GM21619 (cell line): ENCODE results near the gene BLOC1S3.

Experiments used
- ATAC-seq: cut with Tn5 transposase; IDR thresholded peaks from one replicate; pipeline ENCODE4 v1.9.1; 2021; ENCODE audit not compliant: unreplicated experiment

The BLOC1S3 gene

DNA sequence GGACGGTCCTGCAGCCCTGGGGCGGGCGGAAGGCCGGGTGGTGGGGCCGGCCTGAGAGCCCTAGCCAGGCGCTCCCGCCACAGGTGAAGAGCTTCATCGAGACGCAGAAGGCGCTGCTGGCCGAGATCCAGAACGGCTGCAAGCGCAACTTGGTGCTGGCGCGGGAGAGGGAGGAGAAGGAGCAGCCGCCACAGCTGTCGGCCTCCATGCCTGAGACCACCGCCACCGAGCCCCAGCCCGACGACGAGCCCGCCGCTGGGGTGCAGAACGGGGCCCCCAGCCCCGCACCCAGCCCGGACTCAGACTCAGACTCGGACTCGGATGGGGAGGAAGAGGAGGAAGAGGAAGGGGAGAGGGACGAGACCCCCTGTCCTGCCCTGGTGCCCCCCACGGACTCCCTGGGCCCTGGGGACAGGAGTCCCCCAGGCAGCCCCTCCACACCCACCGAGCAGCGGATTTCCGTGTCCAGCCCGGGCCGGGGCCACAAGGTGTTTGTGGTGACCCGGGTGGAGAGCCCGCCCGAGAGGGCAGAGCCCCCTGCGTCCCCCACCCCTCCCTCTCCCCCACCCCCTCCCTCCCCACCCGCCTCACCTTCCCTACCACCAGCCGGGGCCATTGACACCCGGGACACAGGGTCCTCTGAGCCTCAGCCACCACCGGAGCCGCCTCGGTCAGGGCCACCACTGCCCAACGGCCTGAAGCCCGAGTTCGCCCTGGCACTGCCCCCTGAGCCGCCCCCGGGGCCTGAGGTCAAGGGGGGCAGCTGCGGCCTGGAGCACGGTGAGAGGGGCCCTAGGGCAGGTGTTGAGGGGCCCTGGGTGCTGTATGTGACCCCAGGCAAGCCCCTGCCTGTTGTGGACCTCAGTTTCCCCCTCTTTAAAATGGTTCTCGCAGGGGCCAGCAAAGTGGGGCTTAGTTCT lies 33.1 kb upstream of the BLOC1S3 start:
- no peak for ATAC-seq

DNA sequence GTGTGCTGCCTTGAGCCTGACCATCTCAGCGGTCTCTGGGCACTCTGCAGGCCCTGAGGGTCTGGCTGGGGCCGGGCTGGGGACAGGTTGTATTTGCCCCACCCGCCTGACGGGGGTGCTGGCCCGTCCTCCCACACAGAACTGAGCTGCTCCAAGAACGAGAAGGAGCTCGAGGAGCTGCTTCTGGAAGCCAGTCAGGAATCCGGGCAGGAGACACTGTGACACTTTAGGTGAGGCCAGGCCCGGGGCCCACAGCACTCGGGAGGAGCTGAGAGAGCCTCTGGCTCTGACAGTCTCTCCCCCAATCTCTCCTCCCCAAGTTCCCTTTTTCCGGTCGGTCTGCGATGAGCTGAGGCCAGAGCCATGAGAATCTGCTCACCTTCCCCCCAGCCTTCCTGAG lies 32.3 kb upstream of the BLOC1S3 start:
- ATAC-seq, result no peak

DNA sequence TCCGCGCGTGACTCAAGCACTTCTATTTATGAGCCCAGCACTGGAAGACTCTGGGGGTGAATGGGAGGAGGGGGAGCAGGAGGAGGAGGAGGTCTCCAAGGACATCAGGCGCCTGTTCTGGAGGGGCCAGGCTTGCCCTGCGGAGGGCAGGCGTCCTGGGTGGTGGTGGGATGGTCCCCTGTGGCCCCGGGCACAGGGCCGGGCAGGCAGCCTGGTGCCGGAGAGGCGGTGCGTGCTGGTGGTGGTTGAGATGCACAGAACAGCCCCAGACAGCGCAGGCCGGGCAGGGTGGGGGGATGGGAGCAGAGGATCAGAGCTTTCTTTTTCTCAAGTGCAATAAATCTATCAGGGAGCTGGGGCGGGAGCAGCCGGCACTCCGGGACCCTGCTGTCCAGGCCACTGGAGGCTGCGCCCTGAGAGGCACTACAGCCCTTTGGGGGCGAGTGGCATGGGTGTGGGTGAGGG lies 31.8 kb upstream of the BLOC1S3 start:
- no peak for ATAC-seq

DNA sequence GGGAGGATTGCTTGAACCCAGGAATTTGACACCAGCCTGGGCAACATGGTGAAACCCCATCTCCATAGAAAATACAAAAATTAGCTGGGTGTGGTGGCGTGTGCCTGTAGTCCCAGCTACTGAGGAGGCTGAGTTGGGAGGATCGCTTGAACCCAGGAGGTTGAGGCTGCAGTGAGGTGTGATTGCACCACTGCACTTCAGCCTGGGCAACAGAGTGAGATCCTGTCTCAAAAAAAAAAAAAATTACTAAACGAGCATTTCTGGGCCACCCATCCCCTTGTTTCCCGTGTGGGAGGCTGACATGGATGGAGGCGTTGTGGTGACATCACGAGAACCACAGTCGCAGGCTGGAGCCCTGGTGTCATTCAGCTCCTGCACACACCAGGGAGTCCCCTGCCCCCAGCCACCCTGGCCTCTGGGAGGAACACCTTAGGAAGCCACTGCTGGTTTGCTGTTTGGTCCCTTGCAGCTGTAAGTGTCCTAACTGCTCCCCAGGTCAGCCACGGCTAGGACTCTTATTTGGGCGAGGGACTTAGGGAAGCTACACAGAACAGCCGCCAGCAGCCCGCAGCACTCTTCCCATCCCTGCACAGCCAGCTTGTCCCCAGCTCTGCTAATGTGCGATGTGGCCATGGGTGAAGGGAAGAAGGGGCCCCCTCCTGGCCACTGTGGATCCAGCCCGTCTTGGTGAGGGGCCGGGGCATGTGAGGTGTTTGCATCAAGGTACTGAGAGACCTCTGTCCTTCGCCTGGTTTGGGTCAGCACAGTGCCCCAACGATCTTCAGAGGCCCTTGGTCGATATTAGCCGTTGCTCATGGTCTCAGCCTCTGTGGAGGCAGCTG lies 30.5 kb upstream of the BLOC1S3 start:
- no peak for ATAC-seq

DNA sequence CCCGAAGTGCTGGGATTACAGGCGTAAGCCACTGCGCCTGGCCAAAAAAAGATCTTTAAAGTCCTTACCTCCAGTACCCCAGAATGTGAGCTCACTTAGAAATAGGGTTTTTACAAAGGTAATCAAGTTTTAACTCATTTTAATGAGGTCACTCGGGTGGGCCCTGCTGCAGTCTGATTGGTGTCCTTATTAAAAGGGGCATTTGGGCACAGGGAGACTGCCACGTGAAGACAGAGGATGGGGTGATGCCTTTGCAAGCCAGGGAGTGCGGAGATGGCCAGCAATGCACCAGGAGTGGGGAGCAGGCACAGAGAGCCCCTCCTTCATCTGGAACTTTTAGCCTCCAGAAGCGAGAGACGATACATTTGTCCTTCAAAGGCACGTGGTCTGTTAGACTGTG lies 29.5 kb upstream of the BLOC1S3 start:
- no peak for ATAC-seq

DNA sequence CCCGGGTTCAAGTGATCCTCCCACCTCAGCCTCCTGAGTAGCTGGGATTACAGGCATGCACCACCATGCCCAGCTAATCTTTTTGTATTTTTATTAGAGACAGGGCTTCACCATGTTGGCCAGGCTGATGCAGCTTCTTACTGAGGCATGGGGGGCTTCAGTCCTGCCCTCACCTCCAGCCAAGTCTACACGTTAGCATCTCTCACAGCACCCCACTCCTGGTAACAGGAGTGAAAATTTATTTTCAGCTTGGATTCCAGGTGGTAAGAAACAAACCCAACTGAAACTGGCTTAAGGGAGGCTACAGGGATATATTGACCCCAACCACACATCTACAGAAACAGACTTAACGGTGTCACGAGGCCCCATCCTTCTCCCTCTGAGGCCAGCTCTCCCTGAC lies 28.4 kb upstream of the BLOC1S3 start:
- ATAC-seq, result no peak

DNA sequence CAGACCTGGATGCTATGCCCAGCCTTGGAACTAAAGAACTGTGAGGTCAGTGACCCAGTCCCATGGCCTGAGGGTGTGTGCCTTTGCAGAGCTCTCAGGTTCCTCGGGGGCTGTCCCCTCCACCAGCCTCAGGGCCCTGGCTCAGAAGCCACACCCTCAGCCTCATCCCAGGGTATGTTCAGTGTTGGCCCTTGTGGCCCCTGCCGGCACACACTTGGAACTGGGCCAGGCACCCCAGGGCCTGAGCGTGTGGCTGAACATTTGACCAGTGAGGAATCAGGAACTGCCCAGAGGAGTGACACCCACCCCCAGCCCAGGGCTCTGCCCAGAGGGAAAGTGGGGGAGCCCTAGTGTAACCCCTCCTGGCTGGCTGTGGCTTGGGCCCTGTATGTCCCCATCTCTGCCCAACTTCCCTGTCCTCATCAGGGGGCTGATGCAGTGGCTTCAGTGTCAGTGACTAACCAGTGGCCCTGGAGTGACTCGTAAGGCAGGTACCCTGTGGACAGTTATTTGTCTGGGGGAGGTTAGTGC lies 27.8 kb upstream of the BLOC1S3 start:
- ATAC-seq, result no peak

DNA sequence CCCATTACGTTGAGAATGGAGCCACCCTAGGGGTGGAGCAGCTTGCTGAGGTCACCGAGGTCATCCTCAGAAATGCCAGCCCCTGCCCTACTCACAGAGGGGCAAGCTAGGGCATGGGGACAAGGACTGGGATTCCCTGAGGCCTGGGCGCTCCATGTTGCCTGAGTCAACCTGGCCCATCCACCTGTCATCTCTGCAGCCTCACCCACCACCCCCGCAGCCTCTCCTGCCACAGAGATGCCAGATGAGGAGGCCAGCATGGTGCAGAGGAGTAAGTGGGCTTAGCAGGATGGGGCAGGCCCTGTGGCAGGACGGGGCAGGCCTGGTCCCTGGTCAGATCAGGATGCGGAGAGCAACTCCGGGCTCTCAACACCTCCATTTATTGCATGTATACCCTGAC lies 27.3 kb upstream of the BLOC1S3 start:
- no peak for ATAC-seq

DNA sequence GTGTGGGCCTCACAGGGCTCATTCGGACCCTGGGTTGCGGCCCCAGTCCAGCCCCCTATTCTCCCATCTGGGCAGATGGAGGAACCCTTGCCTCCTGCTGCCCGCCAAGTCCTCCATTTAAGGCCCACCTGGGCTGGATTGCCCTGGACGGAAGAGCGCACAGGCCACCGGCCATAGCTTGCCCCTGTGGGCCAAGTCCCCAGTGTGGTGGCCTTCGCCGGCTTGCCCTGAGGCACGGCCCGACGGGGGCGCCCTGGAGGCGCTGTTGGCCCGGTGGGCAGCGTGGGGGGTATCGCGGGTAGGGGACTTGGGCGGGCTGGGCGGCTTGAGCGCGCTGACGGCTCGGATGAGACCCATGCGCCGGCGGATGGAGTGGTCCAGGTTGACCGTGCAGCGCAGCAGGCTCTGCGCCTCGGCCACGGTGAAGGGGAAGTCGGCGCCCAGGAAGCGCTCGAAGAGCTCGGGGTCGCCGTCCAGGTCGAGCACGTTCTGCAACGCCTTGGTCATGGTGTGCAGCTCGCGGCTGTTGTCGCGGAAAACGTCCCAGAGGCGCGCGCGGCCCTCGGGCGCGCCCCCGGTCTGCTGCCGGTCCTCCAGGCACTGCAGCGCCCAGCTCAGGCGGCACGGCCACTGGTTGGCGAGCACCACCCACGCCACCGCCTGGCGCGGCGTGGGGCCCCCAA lies 26.6 kb upstream of the BLOC1S3 start:
- ATAC-seq, result no peak

DNA sequence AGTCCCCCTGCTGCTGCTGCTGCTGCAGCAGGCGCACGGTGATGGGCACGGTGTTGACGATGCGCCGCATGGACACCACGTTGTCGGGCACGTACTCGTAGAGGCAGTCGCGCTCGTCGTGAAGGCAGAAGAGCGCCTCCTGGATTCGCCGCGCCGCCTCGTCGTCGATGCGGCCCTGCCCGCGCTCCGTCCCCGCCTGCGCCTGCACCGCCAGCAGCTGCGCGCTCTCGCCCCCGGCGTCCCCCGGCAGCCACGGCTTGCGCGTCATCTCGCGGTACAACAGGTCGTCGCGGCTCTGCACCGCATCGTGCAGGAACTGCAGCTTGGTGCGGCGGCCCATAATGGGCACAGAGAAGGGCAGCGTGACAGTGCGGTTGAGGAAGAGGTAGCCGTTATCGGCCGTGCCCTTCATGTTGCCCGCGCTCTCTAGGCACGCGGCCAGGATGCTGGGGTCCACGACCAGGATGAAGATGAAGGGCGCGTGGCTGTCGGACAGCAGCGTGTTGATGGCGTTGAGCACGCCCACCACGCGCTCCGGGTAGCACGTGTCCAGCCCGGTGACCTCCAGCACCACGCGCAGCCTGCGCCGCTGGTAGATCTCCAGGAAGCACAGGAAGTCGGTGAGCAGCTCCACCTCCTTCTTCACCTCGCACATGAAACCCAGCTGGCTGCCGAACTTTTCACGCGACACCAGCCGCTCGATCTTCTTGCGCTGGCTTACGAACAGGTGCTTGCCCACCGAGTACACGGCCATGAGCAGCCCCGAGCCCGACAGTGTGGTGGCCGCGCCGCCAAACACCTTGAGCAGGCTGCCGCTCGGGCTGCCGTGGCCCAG lies 25.9 kb upstream of the BLOC1S3 start:
- ATAC-seq, result no peak

DNA sequence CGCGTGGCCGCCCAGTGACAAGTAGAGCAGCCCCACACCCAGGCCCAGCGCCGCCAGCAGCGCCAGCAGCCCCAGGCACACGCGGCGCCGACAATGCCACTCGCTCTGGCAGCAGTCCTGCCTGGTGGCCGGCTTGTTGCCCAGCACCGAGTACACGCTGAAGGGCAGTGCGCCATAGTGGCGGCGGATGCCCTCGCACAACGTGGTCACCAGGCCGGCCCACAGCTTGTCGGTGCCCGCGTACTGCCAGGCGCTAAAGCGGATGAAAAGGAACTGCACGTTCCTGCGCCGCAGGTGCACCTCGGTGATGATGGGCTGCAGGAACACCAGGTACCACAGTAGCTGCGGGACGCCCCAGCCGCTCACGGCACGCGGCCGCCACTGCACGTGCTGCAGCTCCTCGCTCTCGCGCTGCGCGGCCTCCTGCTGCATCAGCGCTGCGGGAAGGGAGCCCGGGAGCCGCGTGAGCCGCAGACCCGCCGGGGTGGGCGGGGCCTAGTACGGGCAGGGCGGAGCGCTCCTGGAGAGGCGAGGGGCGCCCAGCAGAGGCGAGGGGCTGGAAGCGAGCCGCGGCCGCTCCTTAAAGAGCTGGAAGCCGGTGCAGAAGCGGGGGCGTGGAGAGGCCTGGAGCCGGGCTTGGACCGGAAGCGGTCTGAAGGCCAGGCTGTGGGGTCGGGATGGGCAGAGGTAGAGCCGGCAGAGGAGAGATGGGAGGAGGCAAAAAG lies 25.1 kb upstream of the BLOC1S3 start:
- ATAC-seq, result no peak

DNA sequence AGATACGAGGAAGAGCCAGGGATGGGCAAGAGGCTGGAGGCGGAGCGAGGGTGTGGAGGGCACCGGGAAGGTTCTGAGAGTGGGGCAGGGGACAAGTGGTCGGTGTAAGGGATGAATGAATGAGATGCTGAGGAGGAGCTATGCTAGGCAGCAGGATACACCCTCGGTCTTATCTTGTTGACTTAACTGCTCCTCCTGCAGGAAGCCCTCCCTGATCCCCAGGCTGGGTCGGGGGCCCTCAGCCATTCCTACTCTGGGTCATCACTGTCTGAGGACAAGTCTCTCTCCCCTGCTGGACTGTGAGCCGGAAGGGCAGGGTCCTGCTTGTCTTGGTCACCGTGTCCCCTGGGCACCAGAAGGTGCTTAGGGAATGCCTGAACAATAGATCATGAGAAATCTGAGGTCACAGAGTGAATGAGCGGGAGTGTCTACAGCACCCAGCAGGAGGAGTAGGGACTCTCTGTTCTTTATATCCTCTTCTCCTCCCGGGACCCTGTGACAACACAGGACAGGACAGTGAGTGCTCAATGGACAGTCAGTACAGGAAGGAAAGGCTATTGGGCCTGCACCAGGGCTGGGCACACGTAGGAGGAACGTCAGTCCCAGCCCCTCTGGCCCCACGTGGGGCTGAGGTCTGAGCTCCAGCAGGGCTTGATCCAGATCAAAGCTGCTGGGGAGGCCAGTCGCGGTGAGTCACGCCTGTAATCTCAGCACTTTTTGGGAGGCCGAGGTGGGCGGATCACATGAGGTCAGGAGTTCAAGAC lies 24.3 kb upstream of the BLOC1S3 start:
- ATAC-seq, result no peak

DNA sequence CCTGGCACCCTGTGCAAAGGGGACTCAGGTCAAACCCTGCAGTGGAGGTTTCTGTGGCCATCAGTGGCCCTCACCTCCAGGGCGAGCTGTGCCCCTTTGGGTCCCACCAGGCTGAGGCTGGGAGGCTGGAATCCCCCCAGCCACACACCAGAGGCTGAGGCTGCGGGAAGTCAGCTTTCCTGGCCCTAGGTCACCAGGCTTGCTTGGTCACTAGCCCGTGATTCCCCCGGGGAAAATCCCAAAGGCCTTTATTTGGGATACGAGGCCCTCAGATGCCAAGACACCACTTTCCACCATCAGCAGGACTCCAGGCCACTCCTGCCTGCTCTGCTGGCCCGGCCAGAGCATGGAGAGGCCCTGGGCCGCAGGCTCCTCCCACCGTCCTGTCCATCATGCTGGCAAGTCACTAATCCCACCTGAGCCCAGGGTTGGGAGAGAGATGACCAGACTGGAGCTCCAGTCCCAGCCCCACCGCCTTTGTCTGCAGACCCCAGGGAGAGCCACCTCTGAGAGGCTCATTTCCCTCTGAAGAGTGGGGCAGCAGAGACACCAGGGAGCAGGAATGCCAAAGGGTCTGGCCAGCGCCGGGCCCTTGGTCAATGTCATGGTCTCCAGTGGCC lies 22.5 kb upstream of the BLOC1S3 start:
- no peak for ATAC-seq

DNA sequence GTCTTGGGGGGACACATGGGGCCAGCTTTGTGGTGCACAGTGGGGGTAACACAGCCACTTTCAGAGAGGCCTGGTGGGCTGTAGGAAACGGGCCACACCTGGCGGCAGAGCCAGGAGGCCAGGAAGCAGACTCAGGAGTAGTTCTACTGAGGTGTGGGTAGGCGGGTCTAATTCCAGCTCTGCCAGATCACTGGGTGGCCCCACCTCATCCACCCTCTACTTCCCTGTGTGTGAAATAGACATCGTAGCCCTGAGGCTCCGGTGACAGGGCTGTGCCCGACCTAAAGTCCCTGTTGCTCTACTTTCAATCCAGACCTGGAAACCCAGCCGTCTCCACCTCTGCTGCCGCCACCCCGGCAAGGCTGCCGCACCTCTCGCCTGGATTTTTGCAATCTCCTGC lies 21.8 kb upstream of the BLOC1S3 start:
- no peak for ATAC-seq

DNA sequence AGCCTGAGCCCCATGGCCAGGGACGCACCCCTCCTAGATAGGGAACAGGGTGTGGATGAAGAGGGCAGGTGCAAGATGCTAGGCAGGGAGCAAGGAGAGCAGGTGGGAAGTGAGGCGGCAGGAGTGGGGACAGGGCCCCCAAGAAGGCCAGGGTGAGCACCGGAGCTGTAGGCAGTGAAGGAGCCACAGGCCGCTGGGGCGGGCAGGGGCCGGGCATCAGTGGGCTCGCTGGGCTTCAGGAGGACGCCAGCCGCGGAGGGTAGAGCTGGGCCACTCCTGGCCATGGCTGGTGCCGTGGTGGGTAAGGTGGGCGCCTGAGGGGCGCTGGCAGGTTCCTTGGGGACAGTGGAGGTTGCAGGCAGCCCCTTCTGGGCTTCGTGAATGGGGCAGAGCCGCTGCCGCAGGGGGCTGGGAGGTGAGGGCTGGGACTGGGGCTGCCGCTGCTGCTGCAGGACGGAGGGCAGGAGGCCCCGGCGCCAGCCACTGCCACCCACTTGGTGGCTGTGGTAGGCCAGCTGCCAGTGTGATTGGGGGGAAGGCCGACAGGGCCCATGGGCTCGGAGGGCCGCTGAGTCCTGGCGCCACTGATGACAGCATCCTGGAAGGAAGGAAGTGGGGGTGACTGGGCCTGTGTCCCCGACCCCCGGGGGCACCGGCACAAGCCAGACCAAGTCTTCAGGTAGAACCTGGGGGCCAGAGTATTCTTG lies 19.9 kb upstream of the BLOC1S3 start:
- no peak for ATAC-seq

DNA sequence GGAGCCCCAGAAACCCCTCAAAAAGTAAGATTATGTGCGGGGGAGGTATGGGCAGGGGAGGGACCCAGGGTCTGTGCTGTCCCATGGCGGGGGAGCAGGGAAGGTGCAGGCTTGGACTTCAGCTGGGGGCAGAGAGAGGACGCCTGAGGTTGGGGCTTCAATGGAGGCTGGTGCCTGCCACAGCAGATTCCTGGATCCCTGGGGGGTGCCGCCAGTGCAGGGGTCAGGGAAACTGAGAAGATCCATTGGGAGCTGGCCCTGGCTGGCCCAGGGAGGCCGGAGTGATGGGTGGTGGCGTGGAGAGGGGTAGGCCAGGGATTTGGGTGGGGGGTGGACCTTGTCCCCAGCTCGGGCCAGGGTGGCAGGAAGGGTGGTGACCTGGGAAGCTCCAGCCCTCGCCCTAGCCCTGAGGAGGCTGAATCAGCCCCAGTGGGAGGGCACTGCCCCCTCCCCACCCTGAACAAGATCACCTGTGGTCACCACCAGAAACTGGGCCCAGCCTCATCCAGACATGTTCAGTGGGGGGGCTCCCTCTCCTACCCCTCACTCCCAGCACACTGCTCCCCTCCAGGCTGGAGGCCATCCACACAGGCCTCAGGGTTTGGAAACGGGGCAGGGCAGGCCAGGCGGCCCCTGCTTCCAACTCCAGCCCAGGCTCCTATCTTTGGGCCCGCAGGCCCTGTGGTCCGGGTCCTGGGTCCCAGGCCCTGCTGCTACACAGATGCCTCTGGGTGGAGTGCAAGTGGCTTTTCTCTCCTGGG lies 19.2 kb upstream of the BLOC1S3 start:
- no peak for ATAC-seq

DNA sequence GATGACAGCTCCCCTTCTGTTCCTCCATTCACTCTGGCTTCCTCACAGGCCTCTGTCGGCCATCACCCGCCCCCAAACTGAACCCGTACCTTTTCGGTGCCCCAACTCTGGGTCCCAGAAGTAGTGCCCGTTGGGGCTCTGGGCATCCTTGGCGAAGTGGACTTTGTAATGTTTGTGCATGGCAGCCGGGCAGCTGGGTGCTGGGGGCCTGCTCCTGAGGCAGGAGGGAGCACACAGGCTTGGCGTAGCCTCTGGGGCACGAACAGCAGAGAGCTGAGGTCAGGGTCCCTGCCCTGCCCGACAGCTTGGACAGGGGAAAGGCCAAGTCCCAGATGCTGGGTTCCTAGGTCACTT lies 18.6 kb upstream of the BLOC1S3 start:
- ATAC-seq, result no peak
